ENCODE data around the gene MSRB3. TPM values are rescaled to one million over a fixed set of nuclear protein-coding genes. Genes with fewer than 3 reads are reported as not detected.

MSRB3 gene
- total RNA-seq, 1 donor: 72.4 TPM

GRCh38 chr12:65459545-65459944 is 181.1 kb downstream of the MSRB3 start:
- Histone ChIP-seq H3K27ac (ENCODE audit: low read depth, low read length) (no peak overlapping the region), H3K4me1 (ENCODE audit: insufficient read depth, low read length) (peaks cover 2% of the 10 kb centered on the region), H3K36me3 (ENCODE audit: insufficient read depth, low read length) (peaks cover 18% of the 10 kb centered on the region), H3K4me3 (ENCODE audit: insufficient read depth, low read length) (no peak overlapping the region), H3K27me3 (ENCODE audit: insufficient read depth, low read length) (no peaks in the 10 kb centered on the region), H3K9me3 (ENCODE audit: low read depth, low read length) (no peaks in the 10 kb centered on the region), H2AFZ (ENCODE audit: low read length) (no peak overlapping the region), H3K79me2 (ENCODE audit: insufficient read depth, low read length) (no peaks in the 10 kb centered on the region), H3K4me2 (ENCODE audit: insufficient read depth, low read length) (no peak overlapping the region), H4K20me1 (ENCODE audit: insufficient read depth, low read length) (no peaks in the 10 kb centered on the region)
- DNase-seq (ENCODE audit: insufficient read length, low spot score, missing footprints): no peak
- TF ChIP-seq, protein P1, sequence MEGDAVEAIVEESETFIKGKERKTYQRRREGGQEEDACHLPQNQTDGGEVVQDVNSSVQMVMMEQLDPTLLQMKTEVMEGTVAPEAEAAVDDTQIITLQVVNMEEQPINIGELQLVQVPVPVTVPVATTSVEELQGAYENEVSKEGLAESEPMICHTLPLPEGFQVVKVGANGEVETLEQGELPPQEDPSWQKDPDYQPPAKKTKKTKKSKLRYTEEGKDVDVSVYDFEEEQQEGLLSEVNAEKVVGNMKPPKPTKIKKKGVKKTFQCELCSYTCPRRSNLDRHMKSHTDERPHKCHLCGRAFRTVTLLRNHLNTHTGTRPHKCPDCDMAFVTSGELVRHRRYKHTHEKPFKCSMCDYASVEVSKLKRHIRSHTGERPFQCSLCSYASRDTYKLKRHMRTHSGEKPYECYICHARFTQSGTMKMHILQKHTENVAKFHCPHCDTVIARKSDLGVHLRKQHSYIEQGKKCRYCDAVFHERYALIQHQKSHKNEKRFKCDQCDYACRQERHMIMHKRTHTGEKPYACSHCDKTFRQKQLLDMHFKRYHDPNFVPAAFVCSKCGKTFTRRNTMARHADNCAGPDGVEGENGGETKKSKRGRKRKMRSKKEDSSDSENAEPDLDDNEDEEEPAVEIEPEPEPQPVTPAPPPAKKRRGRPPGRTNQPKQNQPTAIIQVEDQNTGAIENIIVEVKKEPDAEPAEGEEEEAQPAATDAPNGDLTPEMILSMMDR (IDR thresholded peaks at IDR 0.05; ENCODE audit: extremely low read depth, low read depth, low read length): no peak

GRCh38 chr12:65460063-65460462 is 181.6 kb downstream of the MSRB3 start:
- H3K4me2 ChIP-seq (ENCODE audit: insufficient read depth, low read length): no peak overlapping the region
- H3K9me3 ChIP-seq (ENCODE audit: low read depth, low read length): no peaks in the 10 kb centered on the region
- DNase-seq (ENCODE audit: insufficient read length, low spot score, missing footprints): no peak
- peaks cover 18% of the 10 kb centered on the region for H3K36me3 ChIP-seq (ENCODE audit: insufficient read depth, low read length)
- H3K4me3 ChIP-seq (ENCODE audit: insufficient read depth, low read length): no peak overlapping the region
- H3K4me1 ChIP-seq (ENCODE audit: insufficient read depth, low read length): peaks cover 7% of the 10 kb centered on the region
- no peaks in the 10 kb centered on the region for H3K27me3 ChIP-seq (ENCODE audit: insufficient read depth, low read length)
- TF ChIP-seq, protein P1 (IDR thresholded peaks at IDR 0.05; ENCODE audit: extremely low read depth, low read depth, low read length): no peak
- H4K20me1 ChIP-seq (ENCODE audit: insufficient read depth, low read length): no peaks in the 10 kb centered on the region
- H3K79me2 ChIP-seq (ENCODE audit: insufficient read depth, low read length): no peaks in the 10 kb centered on the region
- no peak overlapping the region for H3K27ac ChIP-seq (ENCODE audit: low read depth, low read length)
- H2AFZ ChIP-seq (ENCODE audit: low read length): no peak overlapping the region

DNA sequence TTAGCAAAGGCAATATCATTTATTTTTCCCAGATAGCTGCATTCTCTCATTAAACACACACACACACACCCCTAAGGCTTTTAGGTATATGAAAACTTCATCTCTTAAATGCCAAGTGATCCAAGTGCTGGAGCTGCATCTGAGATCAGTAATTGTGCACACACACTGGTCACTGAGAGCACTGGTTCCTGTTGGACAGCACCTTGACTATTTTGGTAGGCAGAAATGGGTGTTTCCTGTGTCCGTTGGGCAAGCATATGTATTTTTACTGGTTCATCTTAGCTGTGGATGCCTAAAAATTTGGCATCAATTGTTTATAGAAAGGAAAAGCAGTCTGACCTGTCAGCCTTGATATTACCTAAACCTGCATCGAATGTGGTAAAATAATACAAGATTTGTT is 182.5 kb downstream of the MSRB3 start:
- H3K4me3 ChIP-seq (ENCODE audit: insufficient read depth, low read length): no peak overlapping the region
- H3K36me3 ChIP-seq (ENCODE audit: insufficient read depth, low read length): peaks cover 18% of the 10 kb centered on the region
- no peaks in the 10 kb centered on the region for H3K9me3 ChIP-seq (ENCODE audit: low read depth, low read length)
- TF ChIP-seq, protein P1 (IDR thresholded peaks at IDR 0.05; ENCODE audit: extremely low read depth, low read depth, low read length): no peak
- H2AFZ ChIP-seq (ENCODE audit: low read length): no peak overlapping the region
- H3K27ac ChIP-seq (ENCODE audit: low read depth, low read length): no peak overlapping the region
- H3K79me2 ChIP-seq (ENCODE audit: insufficient read depth, low read length): no peaks in the 10 kb centered on the region
- H3K4me1 ChIP-seq (ENCODE audit: insufficient read depth, low read length): peaks cover 9% of the 10 kb centered on the region
- no peak for DNase-seq (ENCODE audit: insufficient read length, low spot score, missing footprints)
- no peaks in the 10 kb centered on the region for H4K20me1 ChIP-seq (ENCODE audit: insufficient read depth, low read length)
- no peaks in the 10 kb centered on the region for H3K27me3 ChIP-seq (ENCODE audit: insufficient read depth, low read length)
- no peak overlapping the region for H3K4me2 ChIP-seq (ENCODE audit: insufficient read depth, low read length)

- Histone ChIP-seq H4K20me1 (ENCODE audit: insufficient read depth, low read length) (no peaks in the 10 kb centered on the region), H3K36me3 (ENCODE audit: insufficient read depth, low read length) (peaks cover 18% of the 10 kb centered on the region), H3K79me2 (ENCODE audit: insufficient read depth, low read length) (no peaks in the 10 kb centered on the region), H3K27me3 (ENCODE audit: insufficient read depth, low read length) (no peaks in the 10 kb centered on the region), H3K9me3 (ENCODE audit: low read depth, low read length) (no peaks in the 10 kb centered on the region), H3K4me3 (ENCODE audit: insufficient read depth, low read length) (no peak overlapping the region), H3K4me1 (ENCODE audit: insufficient read depth, low read length) (peaks cover 9% of the 10 kb centered on the region), H2AFZ (ENCODE audit: low read length) (no peak overlapping the region), H3K27ac (ENCODE audit: low read depth, low read length) (no peak overlapping the region), H3K4me2 (ENCODE audit: insufficient read depth, low read length) (no peak overlapping the region)
- TF ChIP-seq, protein P1 (IDR thresholded peaks at IDR 0.05; ENCODE audit: extremely low read depth, low read depth, low read length): no peak
- peak; percentile 34 for DNase-seq (ENCODE audit: insufficient read length, low spot score, missing footprints)
Observed at GRCh38 chr12:65462484-65462883, 184.0 kb downstream of the MSRB3 start.
